ENCODE measurements around the gene LCORL. TPM values are rescaled to one million over a fixed set of nuclear protein-coding genes. Genes with fewer than 3 reads are reported as not detected.

Gene LCORL
- polyA plus RNA-seq, 4 donors, result 4.2 to 23.2 (median 9.5) TPM

DNA sequence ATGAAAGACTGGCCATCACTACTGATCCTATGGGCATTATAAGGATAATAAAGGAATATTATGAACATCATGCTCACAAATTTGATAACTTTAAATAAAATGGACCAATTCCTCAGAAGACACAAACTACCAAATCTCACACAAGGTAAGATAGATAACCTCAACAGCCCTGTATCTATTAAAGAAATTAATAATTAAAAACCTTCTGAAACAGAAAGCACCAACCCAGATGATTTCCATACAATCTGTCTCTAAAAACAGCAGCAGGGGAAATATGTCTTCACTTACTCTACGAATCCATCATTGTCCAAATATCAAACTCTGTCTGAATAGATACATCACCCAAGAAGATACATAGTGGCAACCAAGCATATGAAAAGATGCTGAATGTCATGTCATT, 55.2 kb downstream of the LCORL start:
- H3K36me3 ChIP-seq (ENCODE audit: control insufficient read depth in 3 of 3, insufficient read depth in 2 of 3, low read depth in 1 of 3, low read length in 3 of 3), result no peaks in the 10 kb centered on the region
- H3K9me3 ChIP-seq (ENCODE audit: control insufficient read depth in 2 of 2, insufficient read depth in 1 of 2, low read depth in 1 of 2, low read length in 1 of 2), result no peaks in the 10 kb centered on the region
- no peak overlapping the region for H3K4me3 ChIP-seq (ENCODE audit: low read depth in 1 of 3, low read length in 3 of 3)
- no peak overlapping the region for H3K27ac ChIP-seq (ENCODE audit: low read depth in 1 of 3, low read length in 2 of 3)
- H3K4me1 ChIP-seq (ENCODE audit: control insufficient read depth in 3 of 3, insufficient read depth in 2 of 3, low read depth in 1 of 3, low read length in 2 of 3), result no peaks in the 10 kb centered on the region
- no peaks in the 10 kb centered on the region for H3K27me3 ChIP-seq (ENCODE audit: control insufficient read depth in 3 of 3, insufficient read depth in 3 of 3, low read length in 3 of 3)
- DNase-seq (no peak), FAIRE-seq (no peak)
- 83 to 97% (median 91%) methylated on average over 1 of the region's 1 CpG for WGBS, 3 donors

DNA sequence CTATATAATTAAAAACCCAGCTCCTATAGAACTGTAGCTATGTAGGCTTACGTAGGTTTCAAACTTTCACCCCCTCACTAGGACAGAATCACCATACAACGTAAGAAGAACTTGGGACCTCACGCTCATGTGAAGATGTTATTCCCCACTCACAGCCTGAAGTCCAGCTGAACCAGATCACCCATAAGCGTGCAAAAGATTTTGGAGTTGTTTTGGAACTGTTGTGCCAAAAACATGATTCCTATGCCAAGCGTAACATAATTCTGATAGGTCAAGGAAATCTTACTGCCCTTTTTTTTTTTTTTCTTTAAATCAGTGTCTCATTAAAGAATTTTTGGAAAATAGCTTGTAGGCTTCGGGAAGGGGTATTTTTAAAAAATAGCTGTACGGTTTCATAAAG, 57.0 kb downstream of the LCORL start:
- no peaks in the 10 kb centered on the region for H3K4me1 ChIP-seq (ENCODE audit: control insufficient read depth in 3 of 3, insufficient read depth in 2 of 3, low read depth in 1 of 3, low read length in 2 of 3)
- no peaks in the 10 kb centered on the region for H3K9me3 ChIP-seq (ENCODE audit: control insufficient read depth in 2 of 2, insufficient read depth in 1 of 2, low read depth in 1 of 2, low read length in 1 of 2)
- FAIRE-seq (no peak), DNase-seq (no peak)
- no peaks in the 10 kb centered on the region for H3K36me3 ChIP-seq (ENCODE audit: control insufficient read depth in 3 of 3, insufficient read depth in 2 of 3, low read depth in 1 of 3, low read length in 3 of 3)
- H3K27me3 ChIP-seq (ENCODE audit: control insufficient read depth in 3 of 3, insufficient read depth in 3 of 3, low read length in 3 of 3), result no peaks in the 10 kb centered on the region
- no peak overlapping the region for H3K27ac ChIP-seq (ENCODE audit: low read depth in 1 of 3, low read length in 2 of 3)
- no peak overlapping the region for H3K4me3 ChIP-seq (ENCODE audit: low read depth in 1 of 3, low read length in 3 of 3)
- 82 to 97% (median 95%) methylated on average over 7 of the region's 7 CpGs for WGBS, 3 donors

DNA sequence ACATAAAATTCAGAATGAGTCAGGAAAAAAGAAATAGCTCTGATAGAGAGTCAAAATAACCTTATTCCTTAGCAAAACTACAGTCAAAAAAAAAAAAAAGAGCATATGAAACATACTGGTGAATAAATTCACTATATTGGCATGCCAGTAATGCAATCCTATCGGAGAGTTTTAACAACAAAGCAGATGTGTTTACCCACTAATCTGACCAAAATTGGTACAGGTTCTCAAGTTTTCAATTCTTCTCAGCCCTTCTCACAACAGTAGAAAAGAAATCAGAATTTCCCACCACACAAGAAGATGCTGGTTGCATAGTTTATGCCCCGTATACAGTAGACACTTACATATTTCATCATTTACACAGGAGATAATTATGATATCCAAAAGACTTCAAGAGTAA, 59.4 kb downstream of the LCORL start:
- H3K4me3 ChIP-seq (ENCODE audit: low read depth in 1 of 3, low read length in 3 of 3), result no peak overlapping the region
- 93 to 97% (median 94%) methylated on average over 2 of the region's 2 CpGs for WGBS, 3 donors
- FAIRE-seq (no peak), DNase-seq (no peak)
- no peaks in the 10 kb centered on the region for H3K27me3 ChIP-seq (ENCODE audit: control insufficient read depth in 3 of 3, insufficient read depth in 3 of 3, low read length in 3 of 3)
- no peaks in the 10 kb centered on the region for H3K9me3 ChIP-seq (ENCODE audit: control insufficient read depth in 2 of 2, insufficient read depth in 1 of 2, low read depth in 1 of 2, low read length in 1 of 2)
- peaks cover 0 to 2% (median 0%) of the 10 kb centered on the region in 3 donors for H3K36me3 ChIP-seq (ENCODE audit: control insufficient read depth in 3 of 3, insufficient read depth in 2 of 3, low read depth in 1 of 3, low read length in 3 of 3)
- no peak overlapping the region for H3K27ac ChIP-seq (ENCODE audit: low read depth in 1 of 3, low read length in 2 of 3)
- no peaks in the 10 kb centered on the region for H3K4me1 ChIP-seq (ENCODE audit: control insufficient read depth in 3 of 3, insufficient read depth in 2 of 3, low read depth in 1 of 3, low read length in 2 of 3)

DNA sequence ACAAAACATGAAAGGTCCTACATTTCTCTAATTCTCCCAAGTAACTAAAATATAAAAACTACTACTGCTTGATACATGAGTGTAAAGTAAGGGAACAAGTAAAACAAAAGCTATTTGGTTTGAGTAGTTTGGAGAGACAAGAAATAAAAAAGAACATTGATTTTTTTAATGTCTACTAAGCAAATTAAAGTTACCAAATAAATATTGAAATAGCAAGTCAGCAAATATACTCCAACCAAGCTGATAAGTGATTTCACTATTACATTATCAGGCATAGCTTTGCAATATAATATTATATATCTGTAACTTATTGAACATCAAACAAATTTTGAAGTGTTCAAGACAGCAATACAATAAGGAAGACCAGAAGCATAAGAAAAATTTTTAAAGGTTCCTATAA, 60.3 kb downstream of the LCORL start:
- peak; percentile 26 for FAIRE-seq
- H3K9me3 ChIP-seq (ENCODE audit: control insufficient read depth in 2 of 2, insufficient read depth in 1 of 2, low read depth in 1 of 2, low read length in 1 of 2), result no peaks in the 10 kb centered on the region
- no peaks in the 10 kb centered on the region for H3K27me3 ChIP-seq (ENCODE audit: control insufficient read depth in 3 of 3, insufficient read depth in 3 of 3, low read length in 3 of 3)
- peaks cover 0 to 4% (median 0%) of the 10 kb centered on the region in 3 donors for H3K36me3 ChIP-seq (ENCODE audit: control insufficient read depth in 3 of 3, insufficient read depth in 2 of 3, low read depth in 1 of 3, low read length in 3 of 3)
- no peak overlapping the region for H3K27ac ChIP-seq (ENCODE audit: low read depth in 1 of 3, low read length in 2 of 3)
- DNase-seq, result no peak
- H3K4me3 ChIP-seq (ENCODE audit: low read depth in 1 of 3, low read length in 3 of 3), result no peak overlapping the region
- no peaks in the 10 kb centered on the region for H3K4me1 ChIP-seq (ENCODE audit: control insufficient read depth in 3 of 3, insufficient read depth in 2 of 3, low read depth in 1 of 3, low read length in 2 of 3)

DNA sequence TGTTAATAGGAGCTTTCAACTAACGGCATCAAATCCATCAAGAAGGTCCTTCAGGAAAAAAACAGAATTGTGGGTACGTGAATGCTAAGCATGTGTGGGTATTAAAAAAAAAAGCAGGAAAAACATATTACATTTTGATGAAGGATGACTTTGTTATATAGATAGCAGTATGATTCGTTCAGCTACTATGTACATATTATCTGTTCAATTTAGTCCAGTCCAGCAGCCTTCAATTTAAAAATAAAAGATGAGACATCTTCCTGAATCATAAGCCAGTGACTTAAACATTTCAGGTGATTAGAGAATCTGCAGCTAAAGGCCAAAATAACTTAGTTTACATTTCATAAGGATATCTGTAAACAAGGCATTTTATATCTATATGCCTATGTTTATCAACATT, 63.4 kb downstream of the LCORL start:
- peaks cover 0 to 5% (median 0%) of the 10 kb centered on the region in 3 donors for H3K36me3 ChIP-seq (ENCODE audit: control insufficient read depth in 3 of 3, insufficient read depth in 2 of 3, low read depth in 1 of 3, low read length in 3 of 3)
- no peaks in the 10 kb centered on the region for H3K9me3 ChIP-seq (ENCODE audit: control insufficient read depth in 2 of 2, insufficient read depth in 1 of 2, low read depth in 1 of 2, low read length in 1 of 2)
- DNase-seq, result no peak
- no peak overlapping the region for H3K4me3 ChIP-seq (ENCODE audit: low read depth in 1 of 3, low read length in 3 of 3)
- FAIRE-seq, result no peak
- no peak overlapping the region for H3K27ac ChIP-seq (ENCODE audit: low read depth in 1 of 3, low read length in 2 of 3)
- H3K4me1 ChIP-seq (ENCODE audit: control insufficient read depth in 3 of 3, insufficient read depth in 2 of 3, low read depth in 1 of 3, low read length in 2 of 3), result no peaks in the 10 kb centered on the region
- 93 to 95% (median 94%) methylated on average over 3 of the region's 3 CpGs for WGBS, 3 donors
- H3K27me3 ChIP-seq (ENCODE audit: control insufficient read depth in 3 of 3, insufficient read depth in 3 of 3, low read length in 3 of 3), result no peaks in the 10 kb centered on the region

DNA sequence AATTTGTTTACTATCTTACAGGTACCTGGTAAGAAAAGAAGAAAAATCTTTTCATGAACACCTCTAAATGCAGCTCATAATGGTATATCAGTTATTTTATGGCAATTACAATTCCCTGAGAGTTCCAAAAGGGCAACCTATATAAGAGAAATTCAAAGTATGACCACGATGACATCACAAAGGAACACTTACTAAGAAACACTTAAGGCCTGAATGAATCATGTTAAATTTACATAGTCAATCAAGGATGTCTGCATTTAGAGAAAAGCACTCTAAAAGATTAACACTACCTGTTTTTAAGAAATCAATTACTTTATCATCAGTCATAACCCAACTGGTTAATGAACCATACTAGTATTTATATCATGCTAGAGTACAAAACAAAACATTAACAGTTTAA, 63.9 kb downstream of the LCORL start:
- FAIRE-seq (no peak), DNase-seq (no peak)
- Histone ChIP-seq H3K4me3 (ENCODE audit: low read depth in 1 of 3, low read length in 3 of 3) (no peak overlapping the region), H3K4me1 (ENCODE audit: control insufficient read depth in 3 of 3, insufficient read depth in 2 of 3, low read depth in 1 of 3, low read length in 2 of 3) (no peaks in the 10 kb centered on the region), H3K9me3 (ENCODE audit: control insufficient read depth in 2 of 2, insufficient read depth in 1 of 2, low read depth in 1 of 2, low read length in 1 of 2) (no peaks in the 10 kb centered on the region), H3K36me3 (ENCODE audit: control insufficient read depth in 3 of 3, insufficient read depth in 2 of 3, low read depth in 1 of 3, low read length in 3 of 3) (peaks cover 0 to 5% (median 0%) of the 10 kb centered on the region in 3 donors), H3K27ac (ENCODE audit: low read depth in 1 of 3, low read length in 2 of 3) (no peak overlapping the region), H3K27me3 (ENCODE audit: control insufficient read depth in 3 of 3, insufficient read depth in 3 of 3, low read length in 3 of 3) (no peaks in the 10 kb centered on the region)
- 88 to 93% (median 90%) methylated on average over 1 of the region's 1 CpG for WGBS, 3 donors

DNA sequence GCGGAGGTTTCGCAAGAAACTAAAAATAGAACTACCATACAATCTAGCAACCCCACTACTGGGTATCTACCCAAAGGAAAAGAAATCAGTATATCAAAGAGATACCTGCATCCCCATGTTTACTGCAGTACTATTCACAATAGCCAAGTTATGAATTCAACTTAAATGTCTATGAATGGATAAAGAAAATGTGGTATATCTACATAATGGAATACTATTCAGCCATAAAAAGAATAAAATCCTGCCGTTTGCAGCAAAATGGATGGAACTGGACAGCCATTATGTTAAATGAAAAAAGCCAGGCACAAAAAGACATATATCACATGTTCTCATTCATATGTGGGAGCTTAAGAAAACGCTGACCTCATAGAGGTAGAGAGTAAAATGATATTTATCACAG, 65.3 kb downstream of the LCORL start:
- H3K4me1 ChIP-seq (ENCODE audit: control insufficient read depth in 3 of 3, insufficient read depth in 2 of 3, low read depth in 1 of 3, low read length in 2 of 3), result no peaks in the 10 kb centered on the region
- no peaks in the 10 kb centered on the region for H3K9me3 ChIP-seq (ENCODE audit: control insufficient read depth in 2 of 2, insufficient read depth in 1 of 2, low read depth in 1 of 2, low read length in 1 of 2)
- no peak overlapping the region for H3K27ac ChIP-seq (ENCODE audit: low read depth in 1 of 3, low read length in 2 of 3)
- no peaks in the 10 kb centered on the region for H3K27me3 ChIP-seq (ENCODE audit: control insufficient read depth in 3 of 3, insufficient read depth in 3 of 3, low read length in 3 of 3)
- DNase-seq (no peak), FAIRE-seq (no peak)
- peaks cover 0 to 7% (median 0%) of the 10 kb centered on the region in 3 donors for H3K36me3 ChIP-seq (ENCODE audit: control insufficient read depth in 3 of 3, insufficient read depth in 2 of 3, low read depth in 1 of 3, low read length in 3 of 3)
- no peak overlapping the region for H3K4me3 ChIP-seq (ENCODE audit: low read depth in 1 of 3, low read length in 3 of 3)
- WGBS, 3 donors, result 93 to 98% (median 97%) methylated on average over 4 of the region's 4 CpGs

DNA sequence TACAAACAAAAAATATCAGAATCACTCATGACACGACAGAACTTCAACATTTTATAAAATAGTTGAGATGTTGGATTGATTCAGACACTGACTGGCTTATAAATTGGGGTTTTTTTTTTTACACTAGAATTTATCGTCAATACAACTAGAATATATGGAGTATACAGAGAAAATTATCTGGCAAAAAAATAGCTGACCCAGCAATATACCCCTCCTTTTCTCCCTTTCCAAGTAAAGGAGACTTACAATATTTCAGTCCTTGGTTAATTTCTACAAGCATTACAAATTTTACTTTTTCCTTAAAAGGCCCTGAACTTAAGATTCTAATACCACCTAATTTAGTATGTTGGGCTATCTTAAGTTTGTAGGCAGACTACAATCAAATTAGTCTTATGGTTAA, 76.3 kb downstream of the LCORL start:
- H3K4me1 ChIP-seq (ENCODE audit: control insufficient read depth in 3 of 3, insufficient read depth in 2 of 3, low read depth in 1 of 3, low read length in 2 of 3), result no peaks in the 10 kb centered on the region
- no peak overlapping the region for H3K4me3 ChIP-seq (ENCODE audit: low read depth in 1 of 3, low read length in 3 of 3)
- no peak for DNase-seq
- no peak for FAIRE-seq
- H3K27me3 ChIP-seq (ENCODE audit: control insufficient read depth in 3 of 3, insufficient read depth in 3 of 3, low read length in 3 of 3), result no peaks in the 10 kb centered on the region
- peaks cover 0 to 5% (median 0%) of the 10 kb centered on the region in 3 donors for H3K36me3 ChIP-seq (ENCODE audit: control insufficient read depth in 3 of 3, insufficient read depth in 2 of 3, low read depth in 1 of 3, low read length in 3 of 3)
- no peaks in the 10 kb centered on the region for H3K9me3 ChIP-seq (ENCODE audit: control insufficient read depth in 2 of 2, insufficient read depth in 1 of 2, low read depth in 1 of 2, low read length in 1 of 2)
- no peak overlapping the region for H3K27ac ChIP-seq (ENCODE audit: low read depth in 1 of 3, low read length in 2 of 3)
- WGBS, 3 donors, result 84 to 95% (median 94%) methylated on average over 2 of the region's 2 CpGs

DNA sequence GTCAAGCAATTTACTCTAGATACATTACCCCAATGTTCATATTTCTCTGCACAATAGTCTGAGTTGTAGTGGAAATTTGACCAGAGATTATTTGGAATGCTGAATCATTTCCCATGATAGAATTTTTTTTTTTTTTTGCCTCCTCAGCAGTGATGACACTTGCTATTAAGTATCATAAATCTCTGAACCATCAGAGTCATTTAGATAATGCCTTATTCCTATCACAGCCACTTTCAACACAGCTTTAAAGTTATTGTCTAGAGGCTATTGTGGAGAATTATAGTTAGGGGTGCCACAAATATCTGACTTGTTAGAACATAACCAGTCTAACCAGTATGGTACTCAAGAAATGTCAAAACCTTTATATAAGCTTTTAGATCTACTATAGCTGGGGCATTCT, 79.8 kb downstream of the LCORL start:
- DNase-seq, result no peak
- Histone ChIP-seq H3K36me3 (ENCODE audit: control insufficient read depth in 3 of 3, insufficient read depth in 2 of 3, low read depth in 1 of 3, low read length in 3 of 3) (peaks cover 0 to 2% (median 0%) of the 10 kb centered on the region in 3 donors), H3K27ac (ENCODE audit: low read depth in 1 of 3, low read length in 2 of 3) (no peak overlapping the region), H3K4me3 (ENCODE audit: low read depth in 1 of 3, low read length in 3 of 3) (no peak overlapping the region), H3K4me1 (ENCODE audit: control insufficient read depth in 3 of 3, insufficient read depth in 2 of 3, low read depth in 1 of 3, low read length in 2 of 3) (no peaks in the 10 kb centered on the region), H3K27me3 (ENCODE audit: control insufficient read depth in 3 of 3, insufficient read depth in 3 of 3, low read length in 3 of 3) (no peaks in the 10 kb centered on the region), H3K9me3 (ENCODE audit: control insufficient read depth in 2 of 2, insufficient read depth in 1 of 2, low read depth in 1 of 2, low read length in 1 of 2) (no peaks in the 10 kb centered on the region)
- FAIRE-seq, result no peak

Data from small intestine (tissue), 7 donors.